NCI-H526 treated with DMSO at 0.1 percent for 48 hours (cell line): Measurements from ENCODE around the gene LILRA5.
"Not testable (repeated sequence)": the region's sequence is repeated elsewhere in the genome, so short reads cannot be mapped to it uniquely, and the experiment has no call there.

Source experiments
- DNase-seq: peaks from one replicate; lab custom pipeline; 2025; lab: John Stamatoyannopoulos, UW

LILRA5 gene

GRCh38 chr19:54273821-54274220, 39.1 kb downstream of the LILRA5 start:
- no peak for DNase-seq

- not testable (repeated sequence) for DNase-seq
Observed at GRCh38 chr19:54272181-54272580, 40.8 kb downstream of the LILRA5 start.

- DNase-seq, result not testable (repeated sequence)
Observed at GRCh38 chr19:54271587-54271986, 41.4 kb downstream of the LILRA5 start.

- no peak for DNase-seq
Observed at GRCh38 chr19:54271106-54271505, 41.9 kb downstream of the LILRA5 start.

GRCh38 chr19:54268936-54269335, 44.0 kb downstream of the LILRA5 start:
- DNase-seq, result no peak

GRCh38 chr19:54266133-54266532, 46.8 kb downstream of the LILRA5 start:
- DNase-seq, result peak; percentile 56

GRCh38 chr19:54262470-54262869, 50.5 kb downstream of the LILRA5 start:
- DNase-seq, result no peak

GRCh38 chr19:54262066-54262465, 50.9 kb downstream of the LILRA5 start:
- no peak for DNase-seq

GRCh38 chr19:54257116-54257480, 55.9 kb downstream of the LILRA5 start, which contains the start of gene LILRB5:
LILRB5 (minus strand) TSS chr19:54257273; CDS start chr19:54257193, 80 bp downstream.
- DNase-seq, result no peak
